BJ (cell line): ENCODE measurements around the gene GZMM. TPM values are rescaled to one million over a fixed set of nuclear protein-coding genes. Genes with fewer than 3 reads are reported as not detected.

Experiments used
- CTCF ChIA-PET: fragments of 350-600 bp; formaldehyde crosslinking; extraction: SDS; loops from one replicate; lab custom pipeline; 2021; ENCODE audit warnings: antibody characterized with exemption, inconsistent platforms; lab: Yijun Ruan, JAX
- POLR2A ChIA-PET: fragments of 300-600 bp; sonication (Branson Sonifier 250); formaldehyde crosslinking; extraction: SDS; loops from one replicate; lab custom pipeline; 2021; ENCODE audit warnings: antibody characterized with exemption; lab: Charles Lee
- DNase-seq: peaks from one replicate; pipeline ENCODE4 v3.0.0-alpha.2; 2011; ENCODE audit warnings: low read depth
- H3K27me3 ChIP-seq: 2 replicates; pipeline ENCODE4 v1.6.0; 2011; ENCODE audit warnings: low read length; ENCODE audit not compliant: control insufficient read depth, insufficient read depth
- H3K36me3 ChIP-seq: 2 replicates; pipeline ENCODE4 v1.5.1; 2011; ENCODE audit warnings: low read length; ENCODE audit not compliant: control insufficient read depth, insufficient read depth
- H3K4me3 ChIP-seq: 2 replicates; pipeline ENCODE4 v1.5.1; 2011; ENCODE audit warnings: low read depth, mild to moderate bottlenecking, control low read depth, low read length
- CTCF ChIP-seq: IDR thresholded peaks from 2 replicates; pipeline ENCODE4 v1.5.1; 2011; ENCODE audit warnings: low read depth, mild to moderate bottlenecking, control low read depth, inconsistent platforms, low read length, moderate library complexity; ENCODE audit not compliant: insufficient read depth
- polyA plus RNA-seq: library from polyadenylated mRNA; depleted of rRNA; stranded (reverse); fragments of >200 nt; gene quantifications from 2 replicates; pipeline ENCODE4 v1.2.3, GENCODE V29; 2011

The GZMM gene
- polyA plus RNA-seq, 1 experiment: not detected

GRCh38 chr19:593055-593454, 49.2 kb downstream of the GZMM start:
- ChIA-PET POLR2A (no interaction called here), CTCF (no interaction called here)
- Histone ChIP-seq H3K4me3 (no peak overlapping the region), H3K36me3 (no peaks in the 10 kb centered on the region), H3K27me3 (no peaks in the 10 kb centered on the region; the same call in none of the 2 replicates)
- TF ChIP-seq CTCF: no peak
- DNase-seq: no peak

- Histone ChIP-seq H3K4me3 (no peak overlapping the region), H3K36me3 (no peaks in the 10 kb centered on the region), H3K27me3 (no peaks in the 10 kb centered on the region; the same call in none of the 2 replicates)
- no peak for DNase-seq
- TF ChIP-seq CTCF: no peak
- ChIA-PET POLR2A (no interaction called here), CTCF (no interaction called here)
Observed at GRCh38 chr19:593505-593904, 49.7 kb downstream of the GZMM start.

GRCh38 chr19:594265-594870, 50.5 kb downstream of the GZMM start:
- CTCF ChIA-PET: no interaction called here
- Histone ChIP-seq H3K36me3 (no peaks in the 10 kb centered on the region), H3K4me3 (no peak overlapping the region), H3K27me3 (no peaks in the 10 kb centered on the region; the same call in none of the 2 replicates)
- no peak for DNase-seq
- no peak for TF ChIP-seq CTCF
- POLR2A ChIA-PET: no interaction called here

- ChIA-PET POLR2A (no interaction called here), CTCF (no interaction called here)
Observed at GRCh38 chr19:595326-596262, 51.7 kb downstream of the GZMM start.

More at GRCh38 chr19:595326-596262, 51.7 kb downstream of the GZMM start:
- Histone ChIP-seq H3K4me3 (no peak overlapping the region), H3K27me3 (no peaks in the 10 kb centered on the region; the same call in none of the 2 replicates), H3K36me3 (no peaks in the 10 kb centered on the region)
- TF ChIP-seq CTCF: no peak
- no peak for DNase-seq
